Body of pancreas (tissue), 4 donors: ENCODE results near the gene STX4.

ENCODE experiments used
- CTCF ChIP-seq, 7 experiments: fragments of 450-650 bp in 4 of 7; fragments of 200-600 bp in 3 of 7; sonication (generic) in 3 of 7; IDR thresholded peaks; one replicate each; pipeline ENCODE4 v1.5.1; 2016 to 2019; ENCODE audit warnings: antibody characterized with exemption in 7 of 7
- POLR2A ChIP-seq, 3 donors: fragments of 450-650 bp; IDR thresholded peaks; one replicate each; pipeline ENCODE4 v1.6.1; 2016; ENCODE audit warnings: antibody characterized with exemption in 3 of 3, mild to moderate bottlenecking in 2 of 3

GRCh38 chr16:31043898-31044481 lies 10.6 kb downstream of the STX4 start:
- TF ChIP-seq CTCF (IDR thresholded peaks at IDR 0.05) (no peak), POLR2A (IDR thresholded peaks at IDR 0.05) (no peak)
